ENCODE results near the gene NKX1-2. TPM values are rescaled to one million over a fixed set of nuclear protein-coding genes. Genes with fewer than 3 reads are reported as not detected.
"Not testable (repeated sequence)": the region's sequence is repeated elsewhere in the genome, so short reads cannot be mapped to it uniquely, and the experiment has no call there.

NKX1-2 gene
- total RNA-seq, 2 experiments from 2014 or later: not detected

GRCh38 chr10:124436191-124436638 lies 13.6 kb downstream of the NKX1-2 start:
- no peaks in the 10 kb centered on the region for H3K79me2 ChIP-seq (ENCODE audit: insufficient read depth, low read depth, low read length)
- H3K36me3 ChIP-seq (ENCODE audit: insufficient read depth, low read length): no peaks in the 10 kb centered on the region
- H2AFZ ChIP-seq (ENCODE audit: low read length): no peak overlapping the region
- H3K4me3 ChIP-seq (ENCODE audit: low read depth, low read length, poor library complexity, severe bottlenecking): no peak overlapping the region
- BruUV-seq (replicated peaks): no TSS peak
- TF ChIP-seq EZH2phosphoT487 (IDR thresholded peaks at IDR 0.05; ENCODE audit: borderline replicate concordance, low read depth, low read length): no peak
- TF ChIP-seq CTCF (conservative IDR thresholded peaks at IDR 0.05; ENCODE audit: low read length): no peak
- H3K9me3 ChIP-seq (ENCODE audit: low read length): no peaks in the 10 kb centered on the region
- POLR2A ChIA-PET: interaction anchor here (0.7 to 1.1 kb wide), 3 partner anchors 12 to 329 kb away, joined by 3 to 4 read pairs (median 3); no protein-coding TSS in a partner anchor
- H3K4me2 ChIP-seq (ENCODE audit: low read length): peak overlapping the region; percentile 40
- peaks cover 8% of the 10 kb centered on the region for H3K4me1 ChIP-seq (ENCODE audit: insufficient read depth, low read length, poor library complexity, severe bottlenecking)
- peak; percentile 8 for DNase-seq (ENCODE audit: low spot score)
- intact Hi-C loops (cut with micrococcal nuclease; ENCODE audit: unreplicated experiment): no loop called here
- H3K9me2 ChIP-seq (ENCODE audit: insufficient read depth, low read length): no peaks in the 10 kb centered on the region
- CTCF ChIA-PET (ENCODE audit: unreplicated experiment): no interaction called here
- H4K20me1 ChIP-seq (ENCODE audit: insufficient read depth, low read length): no peaks in the 10 kb centered on the region
- no peak overlapping the region for H3K27ac ChIP-seq (ENCODE audit: low read depth, low read length, poor library complexity, severe bottlenecking)

GRCh38 chr10:124435683-124436082 lies 14.2 kb downstream of the NKX1-2 start:
- H3K27ac ChIP-seq (ENCODE audit: low read depth, low read length, poor library complexity, severe bottlenecking); H4K20me1 ChIP-seq (ENCODE audit: insufficient read depth, low read length); H3K9me2 ChIP-seq (ENCODE audit: insufficient read depth, low read length); H3K4me2 ChIP-seq (ENCODE audit: low read length); H3K9me3 ChIP-seq (ENCODE audit: low read length); BruUV-seq (replicated peaks); intact Hi-C loops (cut with micrococcal nuclease; ENCODE audit: unreplicated experiment); H3K36me3 ChIP-seq (ENCODE audit: insufficient read depth, low read length); DNase-seq (ENCODE audit: low spot score); H2AFZ ChIP-seq (ENCODE audit: low read length); H3K79me2 ChIP-seq (ENCODE audit: insufficient read depth, low read depth, low read length); H3K4me1 ChIP-seq (ENCODE audit: insufficient read depth, low read length, poor library complexity, severe bottlenecking); H3K4me3 ChIP-seq (ENCODE audit: low read depth, low read length, poor library complexity, severe bottlenecking); CTCF ChIA-PET (ENCODE audit: unreplicated experiment): not testable (repeated sequence)
- POLR2A ChIA-PET: interaction anchor here (0.7 kb wide), 2 partner anchors 19 to 328 kb away, joined by 3 to 4 read pairs; no protein-coding TSS in a partner anchor

GRCh38 chr10:124433461-124433860 lies 16.4 kb downstream of the NKX1-2 start:
- ChIA-PET CTCF (ENCODE audit: unreplicated experiment) (no interaction called here), POLR2A (interaction anchor here (0.7 kb wide), 1 partner anchor 115 kb away, joined by 4 read pairs; no protein-coding TSS in a partner anchor)
- Histone ChIP-seq H3K4me1 (ENCODE audit: insufficient read depth, low read length, poor library complexity, severe bottlenecking) (peaks cover 8% of the 10 kb centered on the region), H3K27ac (ENCODE audit: low read depth, low read length, poor library complexity, severe bottlenecking) (no peak overlapping the region), H2AFZ (ENCODE audit: low read length) (no peak overlapping the region), H3K36me3 (ENCODE audit: insufficient read depth, low read length) (no peaks in the 10 kb centered on the region), H3K79me2 (ENCODE audit: insufficient read depth, low read depth, low read length) (no peaks in the 10 kb centered on the region), H3K4me3 (ENCODE audit: low read depth, low read length, poor library complexity, severe bottlenecking) (no peak overlapping the region), H4K20me1 (ENCODE audit: insufficient read depth, low read length) (no peaks in the 10 kb centered on the region), H3K9me2 (ENCODE audit: insufficient read depth, low read length) (no peaks in the 10 kb centered on the region), H3K9me3 (ENCODE audit: low read length) (no peaks in the 10 kb centered on the region), H3K4me2 (ENCODE audit: low read length) (no peak overlapping the region)
- intact Hi-C loops (cut with micrococcal nuclease; ENCODE audit: unreplicated experiment): no loop called here
- TF ChIP-seq CTCF (conservative IDR thresholded peaks at IDR 0.05; ENCODE audit: low read length): no peak
- TF ChIP-seq EZH2phosphoT487 (IDR thresholded peaks at IDR 0.05; ENCODE audit: borderline replicate concordance, low read depth, low read length): no peak
- DNase-seq (ENCODE audit: low spot score): no peak
- no TSS peak for BruUV-seq (replicated peaks)

Measured in OCI-LY7 (cell line).